T-helper 17 cell (primary cell): ENCODE data around the gene LRTM2. TPM values are rescaled to one million over a fixed set of nuclear protein-coding genes. Genes with fewer than 3 reads are reported as not detected.
A peak's percentile ranks its signal among the peaks of the same experiment; 100 is the strongest.

ENCODE experiments used
- ATAC-seq: fragments of 150-1000 bp; cut with Tn5 transposase; 2 replicates; pipeline ENCODE4 v1.10.0; 2021; ENCODE audit warnings: mild to moderate bottlenecking, moderate library complexity
- DNase-seq, 3 donors: peaks; one replicate each; pipeline versions ENCODE4 v3.0.0 to v3.0.0-alpha.2; 2020 to 2021
- H3K9me3 ChIP-seq: one replicate; pipeline ENCODE4 v1.7.0; 2013; ENCODE audit warnings: low read length, mild to moderate bottlenecking; ENCODE audit not compliant: control insufficient read depth, poor library complexity, severe bottlenecking
- H3K27ac Mint-ChIP-seq: one replicate; pipeline ENCODE4 v1.8.0; 2022; ENCODE audit warnings: mild to moderate bottlenecking, moderate library complexity, mixed read lengths
- H3K27me3 Mint-ChIP-seq: one replicate; pipeline ENCODE4 v1.8.0; 2022; ENCODE audit warnings: mixed read lengths
- H3K36me3 Mint-ChIP-seq: one replicate; pipeline ENCODE4 v1.8.0; 2022; ENCODE audit warnings: low read depth, mixed read lengths
- H3K4me1 Mint-ChIP-seq: one replicate; pipeline ENCODE4 v1.8.0; 2022; ENCODE audit warnings: mild to moderate bottlenecking, mixed read lengths
- H3K4me3 Mint-ChIP-seq: one replicate; pipeline ENCODE4 v1.8.0; 2022; ENCODE audit warnings: mild to moderate bottlenecking, moderate library complexity, mixed read lengths
- total RNA-seq, 4 donors: library from RNA in 2 of 4; stranded (reverse) in 2 of 4; gene quantifications; one replicate each; pipeline ENCODE4 v1.2.3 and lab custom pipeline; 2022 to 2026

The LRTM2 gene
- total RNA-seq, 2 donors from 2014 or later, result not detected

GRCh38 chr12:1880153-1880845 lies 59.9 kb downstream of the LRTM2 start:
- no peak overlapping the region for H3K27ac Mint-ChIP-seq
- H3K4me1 Mint-ChIP-seq, result peaks cover 5% of the 10 kb centered on the region
- H3K36me3 Mint-ChIP-seq, result no peaks in the 10 kb centered on the region
- H3K27me3 Mint-ChIP-seq, result peaks cover 38% of the 10 kb centered on the region
- no peak overlapping the region for H3K4me3 Mint-ChIP-seq
- ATAC-seq (no peak), DNase-seq (no peak)
- no peaks in the 10 kb centered on the region for H3K9me3 ChIP-seq

GRCh38 chr12:1880876-1881275 lies 60.5 kb downstream of the LRTM2 start:
- H3K27ac Mint-ChIP-seq, result no peak overlapping the region
- DNase-seq, result no peak

GRCh38 chr12:1881301-1881700 lies 60.9 kb downstream of the LRTM2 start:
- no peaks in the 10 kb centered on the region for H3K9me3 ChIP-seq
- Mint-ChIP-seq H3K36me3 (no peaks in the 10 kb centered on the region), H3K4me3 (no peak overlapping the region), H3K4me1 (peaks cover 5% of the 10 kb centered on the region), H3K27ac (no peak overlapping the region), H3K27me3 (peaks cover 37% of the 10 kb centered on the region)
- DNase-seq (no peak), ATAC-seq (no peak)

More at GRCh38 chr12:1880876-1881275, 60.5 kb downstream of the LRTM2 start:
- H3K9me3 ChIP-seq, result no peaks in the 10 kb centered on the region
- H3K36me3 Mint-ChIP-seq, result no peaks in the 10 kb centered on the region
- no peak overlapping the region for H3K4me3 Mint-ChIP-seq
- peaks cover 5% of the 10 kb centered on the region for H3K4me1 Mint-ChIP-seq
- H3K27me3 Mint-ChIP-seq, result peaks cover 37% of the 10 kb centered on the region
- no peak for ATAC-seq

- no peak for ATAC-seq
- H3K27ac Mint-ChIP-seq, result no peak overlapping the region
- H3K4me3 Mint-ChIP-seq, result no peak overlapping the region
- no peak for DNase-seq
- peaks cover 37% of the 10 kb centered on the region for H3K27me3 Mint-ChIP-seq
- peaks cover 2% of the 10 kb centered on the region for H3K4me1 Mint-ChIP-seq
- no peaks in the 10 kb centered on the region for H3K9me3 ChIP-seq
- no peaks in the 10 kb centered on the region for H3K36me3 Mint-ChIP-seq
Measured at GRCh38 chr12:1881936-1882335, 61.6 kb downstream of the LRTM2 start.

- H3K27ac Mint-ChIP-seq, result no peak overlapping the region
- H3K4me3 Mint-ChIP-seq, result no peak overlapping the region
- H3K27me3 Mint-ChIP-seq, result peaks cover 39% of the 10 kb centered on the region
- DNase-seq, result no peak
- peaks cover 2% of the 10 kb centered on the region for H3K4me1 Mint-ChIP-seq
- no peaks in the 10 kb centered on the region for H3K36me3 Mint-ChIP-seq
- no peaks in the 10 kb centered on the region for H3K9me3 ChIP-seq
- ATAC-seq, result no peak
Measured at GRCh38 chr12:1882405-1882804, 62.0 kb downstream of the LRTM2 start.

GRCh38 chr12:1882850-1883470 lies 62.6 kb downstream of the LRTM2 start:
- no peak for ATAC-seq
- Mint-ChIP-seq H3K4me3 (no peak overlapping the region), H3K27me3 (peaks cover 45% of the 10 kb centered on the region), H3K4me1 (peaks cover 2% of the 10 kb centered on the region), H3K27ac (peak overlapping the region; percentile 60), H3K36me3 (peaks cover 3% of the 10 kb centered on the region)
- DNase-seq, result no peak
- no peaks in the 10 kb centered on the region for H3K9me3 ChIP-seq

GRCh38 chr12:1883513-1883912 lies 63.1 kb downstream of the LRTM2 start:
- H3K9me3 ChIP-seq, result no peaks in the 10 kb centered on the region
- ATAC-seq, result no peak
- Mint-ChIP-seq H3K27me3 (peaks cover 47% of the 10 kb centered on the region), H3K4me3 (no peak overlapping the region), H3K4me1 (peaks cover 2% of the 10 kb centered on the region), H3K36me3 (peaks cover 3% of the 10 kb centered on the region), H3K27ac (peak overlapping the region; percentile 60)
- DNase-seq, result no peak

GRCh38 chr12:1884651-1885050 lies 64.3 kb downstream of the LRTM2 start:
- Mint-ChIP-seq H3K27ac (no peak overlapping the region), H3K27me3 (peaks cover 52% of the 10 kb centered on the region), H3K4me3 (no peak overlapping the region), H3K4me1 (peaks cover 2% of the 10 kb centered on the region), H3K36me3 (peaks cover 3% of the 10 kb centered on the region)
- H3K9me3 ChIP-seq, result no peaks in the 10 kb centered on the region
- DNase-seq (no peak), ATAC-seq (no peak)

- no peak for ATAC-seq
- H3K36me3 Mint-ChIP-seq, result peaks cover 3% of the 10 kb centered on the region
Measured at GRCh38 chr12:1885082-1885596, 64.8 kb downstream of the LRTM2 start.

GRCh38 chr12:1885599-1886245 lies 65.4 kb downstream of the LRTM2 start:
- no peak for DNase-seq
- H3K9me3 ChIP-seq, result no peaks in the 10 kb centered on the region
- no peak for ATAC-seq
- Mint-ChIP-seq H3K36me3 (peaks cover 3% of the 10 kb centered on the region), H3K4me1 (peaks cover 2% of the 10 kb centered on the region), H3K4me3 (no peak overlapping the region), H3K27ac (no peak overlapping the region), H3K27me3 (peaks cover 46% of the 10 kb centered on the region)

More at GRCh38 chr12:1885082-1885596, 64.8 kb downstream of the LRTM2 start:
- no peak overlapping the region for H3K27ac Mint-ChIP-seq
- DNase-seq, result no peak
- no peak overlapping the region for H3K4me3 Mint-ChIP-seq
- peaks cover 2% of the 10 kb centered on the region for H3K4me1 Mint-ChIP-seq
- H3K27me3 Mint-ChIP-seq, result peaks cover 52% of the 10 kb centered on the region
- no peaks in the 10 kb centered on the region for H3K9me3 ChIP-seq

Other genes with a start within 250 kb of the LRTM2 start
- 10 to 100 TPM; 26.7 to 30.0 TPM for gene FBXL14, start 226.0 kb upstream of the LRTM2 start, total RNA-seq
- gene WNT5B, start 191.3 kb upstream of the LRTM2 start, total RNA-seq, result not detected
- gene ADIPOR2, start 129.5 kb upstream of the LRTM2 start, total RNA-seq, result 10 to 100 TPM; 17.1 to 23.5 TPM
- gene CACNA2D4, start 98.1 kb downstream of the LRTM2 start, total RNA-seq, result 10 to 100 TPM; 18.1 to 25.2 TPM
- 10 to 100 TPM in 1 of 2 donors, 1 to 10 TPM in 1; 9.7 to 10.5 TPM for gene DCP1B, start 183.9 kb downstream of the LRTM2 start, total RNA-seq
- gene CACNA1C, start 232.4 kb downstream of the LRTM2 start, total RNA-seq, result under 1 TPM; 0.02 to 0.18 TPM